GM23338 (cell line): ENCODE results near the gene CLEC1A. TPM values are rescaled to one million over a fixed set of nuclear protein-coding genes. Genes with fewer than 3 reads are reported as not detected.

Experiments used
- ATAC-seq: fragments of 200-7000 bp; cut with Tn5 transposase; 3 replicates; pipeline ENCODE4 v1.9.1; 2020
- DNase-seq: peaks from one replicate; pipeline ENCODE4 v3.0.0-alpha.2; 2015; ENCODE audit warnings: low spot score
- H2AFZ ChIP-seq: fragments of 200-600 bp; sonication (generic); 2 replicates; pipeline ENCODE4 v1.8.0; 2016; ENCODE audit warnings: antibody characterized with exemption, mild to moderate bottlenecking, moderate library complexity
- H3F3A ChIP-seq: fragments of 200-600 bp; sonication (generic); replicated peaks from 2 replicates; pipeline ENCODE4 v1.8.0; 2017; ENCODE audit warnings: antibody characterized with exemption, mixed run types, low read depth
- H3K27ac ChIP-seq: fragments of 200-600 bp; sonication (generic); 2 replicates; pipeline ENCODE4 v1.6.1; 2016; ENCODE audit warnings: low read depth
- H3K27me3 ChIP-seq: fragments of 200-600 bp; sonication (generic); 2 replicates; pipeline ENCODE4 v1.8.0; 2016; ENCODE audit warnings: mild to moderate bottlenecking, mixed run types, moderate library complexity; ENCODE audit not compliant: insufficient read depth
- H3K36me3 ChIP-seq: fragments of 200-600 bp; sonication (generic); 2 replicates; pipeline ENCODE4 v1.8.0; 2016; ENCODE audit warnings: mild to moderate bottlenecking; ENCODE audit not compliant: insufficient read depth
- H3K4me1 ChIP-seq: fragments of 200-600 bp; sonication (generic); 2 replicates; pipeline ENCODE4 v1.8.0; 2016; ENCODE audit warnings: mild to moderate bottlenecking, moderate library complexity; ENCODE audit not compliant: insufficient read depth
- H3K4me2 ChIP-seq: fragments of 200-600 bp; sonication (generic); 2 replicates; pipeline ENCODE4 v1.7.1; 2017; ENCODE audit warnings: mixed run types
- H3K4me3 ChIP-seq: fragments of 200-600 bp; sonication (generic); 2 replicates; pipeline ENCODE4 v1.6.1; 2016; ENCODE audit warnings: mixed run types
- H3K79me2 ChIP-seq: fragments of 200-600 bp; sonication (generic); replicated peaks from 2 replicates; pipeline ENCODE4 v1.8.0; 2017; ENCODE audit warnings: mild to moderate bottlenecking; ENCODE audit not compliant: insufficient read depth
- H3K9me2 ChIP-seq: fragments of 200-600 bp; sonication (generic); 2 replicates; pipeline ENCODE4 v1.8.0; 2017; ENCODE audit not compliant: insufficient read depth
- H4K20me1 ChIP-seq: fragments of 200-600 bp; sonication (generic); replicated peaks from 2 replicates; pipeline ENCODE4 v1.8.0; 2017; ENCODE audit warnings: mild to moderate bottlenecking; ENCODE audit not compliant: insufficient read depth
- H3K27ac Mint-ChIP-seq: 2 replicates; pipeline ENCODE4 v1.8.0; 2020; ENCODE audit warnings: inconsistent platforms, mild to moderate bottlenecking, moderate library complexity, mixed read lengths
- H3K27me3 Mint-ChIP-seq: 3 replicates; pipeline ENCODE4 v1.8.0; 2022; ENCODE audit warnings: low read depth, mild to moderate bottlenecking, moderate library complexity, mixed read lengths, inconsistent platforms; ENCODE audit not compliant: insufficient read depth, poor library complexity
- H3K36me3 Mint-ChIP-seq: 3 replicates; pipeline ENCODE4 v1.8.0; 2021; ENCODE audit warnings: low read depth, mild to moderate bottlenecking, inconsistent platforms, moderate library complexity, mixed read lengths
- H3K4me1 Mint-ChIP-seq: 3 replicates; pipeline ENCODE4 v1.8.0; 2020; ENCODE audit warnings: mild to moderate bottlenecking, inconsistent platforms, mixed read lengths
- H3K4me3 Mint-ChIP-seq: 3 replicates; pipeline ENCODE4 v1.8.0; 2021; ENCODE audit warnings: moderate library complexity, mild to moderate bottlenecking, inconsistent platforms, mixed read lengths
- H3K9me3 Mint-ChIP-seq: 3 replicates; pipeline ENCODE4 v1.8.0; 2020; ENCODE audit warnings: moderate library complexity, mild to moderate bottlenecking, inconsistent platforms, mixed read lengths
- CREB1 ChIP-seq: fragments of 250-450 bp; sonication (Bioruptor Pico); IDR thresholded peaks from 2 replicates; pipeline ENCODE4 v1.5.0; 2020; ENCODE audit warnings: low read depth, mild to moderate bottlenecking, moderate library complexity
- CTCF ChIP-seq, 2 experiments: fragments of 200-600 bp in 1 of 2; sonication (generic) in 1 of 2; conservative IDR thresholded peaks; 2 replicates each; pipeline versions ENCODE4 v1.5.1 to v1.6.1; 2016 to 2017; ENCODE audit warnings: antibody characterized with exemption in 2 of 2, low read depth in 2 of 2, mild to moderate bottlenecking in 2 of 2, moderate library complexity in 1 of 2
- ETS1 ChIP-seq: IDR thresholded peaks from 2 replicates; pipeline ENCODE4 v1.6.1; 2016; ENCODE audit warnings: antibody characterized with exemption
- EZH2 ChIP-seq: fragments of 200-600 bp; sonication (generic); IDR thresholded peaks from one replicate; pipeline ENCODE4 v1.8.0; 2017; ENCODE audit warnings: antibody characterized with exemption, mild to moderate bottlenecking, low read depth; ENCODE audit not compliant: unreplicated experiment
- EZH2phosphoT487 ChIP-seq: fragments of 200-600 bp; sonication (generic); IDR thresholded peaks from one replicate; pipeline ENCODE4 v1.8.1; 2018; ENCODE audit warnings: antibody characterized with exemption; ENCODE audit not compliant: unreplicated experiment
- JUNB ChIP-seq: IDR thresholded peaks from one replicate; pipeline ENCODE4 v1.6.1; 2016; ENCODE audit warnings: antibody characterized with exemption; ENCODE audit not compliant: unreplicated experiment
- NANOG ChIP-seq: IDR thresholded peaks from 2 replicates; pipeline ENCODE4 v1.6.1; 2016; ENCODE audit warnings: antibody characterized with exemption, borderline replicate concordance
- POLR2AphosphoS5 ChIP-seq: IDR thresholded peaks from 2 replicates; pipeline ENCODE4 v1.6.1; 2016; ENCODE audit warnings: antibody characterized with exemption, low read depth
- REST ChIP-seq: IDR thresholded peaks from one replicate; pipeline ENCODE4 v1.6.1; 2018; ENCODE audit warnings: antibody characterized with exemption; ENCODE audit not compliant: unreplicated experiment
- STAT1 ChIP-seq: IDR thresholded peaks from one replicate; pipeline ENCODE4 v1.6.1; 2016; ENCODE audit warnings: antibody characterized with exemption; ENCODE audit not compliant: unreplicated experiment
- ZNF114 ChIP-seq: fragments of 250-450 bp; sonication (Bioruptor Pico); IDR thresholded peaks from 2 replicates; pipeline ENCODE4 v1.5.0; 2020; ENCODE audit warnings: mild to moderate bottlenecking, moderate library complexity
- ZNF331 ChIP-seq: fragments of 250-450 bp; sonication (Bioruptor Pico); IDR thresholded peaks from 2 replicates; pipeline ENCODE4 v1.5.0; 2020; ENCODE audit warnings: low read depth, mild to moderate bottlenecking, moderate library complexity
- ZNF462 ChIP-seq: fragments of 250-450 bp; sonication (Bioruptor Pico); IDR thresholded peaks from 2 replicates; pipeline ENCODE4 v1.5.0; 2020; ENCODE audit warnings: mild to moderate bottlenecking, moderate library complexity
- polyA plus RNA-seq: library from polyadenylated mRNA; unstranded; fragments of >200 nt; fragmentation: Nextera tagmentation; extraction: Ambion mirVana; gene quantifications from 2 replicates; pipeline ENCODE4 v1.2.1, GENCODE V29; 2016
- total RNA-seq: library from RNA; depleted of rRNA; stranded (reverse); fragments of >200 nt; shearing (Covaris generic); gene quantifications from 2 replicates; pipeline ENCODE4 v1.2.3, GENCODE V29; 2014

Gene CLEC1A
- total and polyA plus RNA-seq, 2 experiments from 2014 or later: 1.1 TPM; not detected in 1

- TF ChIP-seq CREB1: no peak
- TF ChIP-seq REST: no peak
- TF ChIP-seq EZH2: no peak
- TF ChIP-seq CTCF (conservative IDR thresholded peaks at IDR 0.05; ENCODE audit: low read depth in 2 of 2): no peak
- TF ChIP-seq POLR2AphosphoS5: no peak
- no peak for TF ChIP-seq ZNF331
- no peak for TF ChIP-seq EZH2phosphoT487
- no peak for TF ChIP-seq STAT1
- no peak for TF ChIP-seq ZNF114 (CRISPR knock-in tag)
- no peak for TF ChIP-seq ETS1
- no peak for TF ChIP-seq NANOG
- TF ChIP-seq JUNB: no peak
- no peak for TF ChIP-seq ZNF462 (CRISPR knock-in tag)
- Mint-ChIP-seq H3K9me3 (no peaks in the 10 kb centered on the region), H3K36me3 (no peaks in the 10 kb centered on the region), H3K27me3 (no peaks in the 10 kb centered on the region), H3K4me3 (no peak overlapping the region), H3K4me1 (peaks cover 15% of the 10 kb centered on the region), H3K27ac (no peak overlapping the region)
- Histone ChIP-seq H3K4me1 (0 out of 2 replicates have a peak, but pooled peaks cover 7% of the 10 kb centered on the region), H3K4me2 (no peak overlapping the region), H3K27ac (no peak overlapping the region), H3K79me2 (no peaks in the 10 kb centered on the region), H3K36me3 (no peaks in the 10 kb centered on the region), H4K20me1 (no peaks in the 10 kb centered on the region), H3K27me3 (no peaks in the 10 kb centered on the region), H3K4me3 (no peak overlapping the region), H2AFZ (no peak overlapping the region), H3F3A (no peaks in the 10 kb centered on the region), H3K9me2 (no peaks in the 10 kb centered on the region)
- no peak for ATAC-seq
- no peak for DNase-seq
Measured at GRCh38 chr12:10094646-10095395, 4.0 kb downstream of the CLEC1A start.
